GM10847 (cell line): ENCODE measurements around the gene ANKHD1.

Experiments
- POLR2A ChIP-seq: IDR thresholded peaks from 2 replicates; pipeline ENCODE4 v1.6.1; 2011; ENCODE audit not compliant: insufficient read length; ENCODE audit errors: extremely low read depth

ANKHD1 gene

GRCh38 chr5:140365282-140365681 is 36.4 kb upstream of the ANKHD1 start:
- no peak for TF ChIP-seq POLR2A

- TF ChIP-seq POLR2A = no peak
These were observed 35.7 kb upstream of the ANKHD1 start for GRCh38 chr5:140365941-140366340.

- no peak for TF ChIP-seq POLR2A
These were observed 34.9 kb upstream of the ANKHD1 start for GRCh38 chr5:140366589-140367255.

- TF ChIP-seq POLR2A = no peak
These were observed 34.2 kb upstream of the ANKHD1 start for GRCh38 chr5:140367256-140368013.

GRCh38 chr5:140371356-140372151 is 30.1 kb upstream of the ANKHD1 start:
- no peak for TF ChIP-seq POLR2A

GRCh38 chr5:140372971-140373487 is 28.6 kb upstream of the ANKHD1 start:
- TF ChIP-seq POLR2A = no peak

GRCh38 chr5:140381351-140381750 is 20.3 kb upstream of the ANKHD1 start:
- no peak for TF ChIP-seq POLR2A

- TF ChIP-seq POLR2A = no peak
These were observed 19.7 kb upstream of the ANKHD1 start for GRCh38 chr5:140381972-140382371.

- TF ChIP-seq POLR2A = no peak
These were observed 18.8 kb upstream of the ANKHD1 start for GRCh38 chr5:140382866-140383265.

GRCh38 chr5:140383300-140383699 is 18.3 kb upstream of the ANKHD1 start:
- TF ChIP-seq POLR2A = no peak

- no peak for TF ChIP-seq POLR2A
These were observed 13.6 kb upstream of the ANKHD1 start for GRCh38 chr5:140388052-140388451.

- no peak for TF ChIP-seq POLR2A
These were observed 10.3 kb upstream of the ANKHD1 start for GRCh38 chr5:140391312-140391711.

- no peak for TF ChIP-seq POLR2A
These were observed 9.9 kb upstream of the ANKHD1 start for GRCh38 chr5:140391732-140392131.

GRCh38 chr5:140393738-140394137 is 7.9 kb upstream of the ANKHD1 start:
- no peak for TF ChIP-seq POLR2A

GRCh38 chr5:140398379-140398811 is 3.2 kb upstream of the ANKHD1 start:
- TF ChIP-seq POLR2A = no peak
